NCI-H748 (cell line): ENCODE data around the gene STUB1.
A peak's percentile ranks its signal among the peaks of the same experiment; 100 is the strongest.

Experiments used
- DNase-seq: peaks from one replicate; lab custom pipeline; 2025; ENCODE audit not compliant: unreplicated experiment; lab: John Stamatoyannopoulos, UW

STUB1 gene

GRCh38 chr16:724188-725040 lies 44.2 kb downstream of the STUB1 start:
- no peak for DNase-seq

GRCh38 chr16:725041-725376 lies 44.8 kb downstream of the STUB1 start:
- DNase-seq, result no peak

- DNase-seq, result no peak
These were observed 45.4 kb downstream of the STUB1 start for GRCh38 chr16:725463-726187.

- DNase-seq, result no peak
These were observed 45.9 kb downstream of the STUB1 start for GRCh38 chr16:726188-726437.

- DNase-seq, result peak; percentile 72
These were observed 46.5 kb downstream of the STUB1 start, which contains the start of the genes CCDC78 and HAGHL for GRCh38 chr16:726438-727290. CCDC78 (minus strand) TSS chr16:726443; CDS start chr16:726367, 76 bp downstream. HAGHL (plus strand) TSS chr16:727106; CDS start chr16:727510, 404 bp downstream.

DNA sequence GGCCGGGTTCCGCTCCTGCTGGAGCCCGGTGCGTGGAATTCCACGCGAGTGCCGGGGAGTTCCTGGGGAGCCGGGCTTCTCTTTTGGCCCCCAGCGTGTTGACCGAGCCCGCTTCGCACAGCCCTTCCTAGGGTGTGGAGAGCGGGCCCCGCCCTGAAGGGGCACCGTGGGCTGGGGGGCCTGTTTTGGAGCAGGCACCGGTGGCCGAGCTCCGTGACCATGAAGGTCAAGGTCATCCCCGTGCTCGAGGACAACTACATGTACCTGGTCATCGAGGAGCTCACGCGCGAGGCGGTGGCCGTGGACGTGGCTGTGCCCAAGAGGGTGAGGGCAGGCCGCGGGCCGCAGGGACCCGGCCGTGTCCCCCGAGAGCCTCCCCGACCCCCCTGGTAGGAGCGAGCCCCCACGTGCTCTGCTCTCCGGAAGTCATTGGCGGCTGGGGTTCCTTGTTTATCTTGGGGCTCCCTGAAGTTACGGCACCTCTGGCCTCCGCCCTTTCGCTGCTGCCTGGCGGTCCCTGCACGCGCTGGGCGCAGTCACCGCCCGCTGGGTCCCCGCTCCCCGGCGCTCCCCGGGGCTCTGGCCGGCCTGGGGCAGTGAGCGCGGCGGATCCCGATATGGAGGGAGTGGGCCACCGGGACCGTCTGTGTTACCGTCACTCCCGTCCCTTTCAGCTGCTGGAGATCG lies 47.2 kb downstream of the STUB1 start:
- no peak for DNase-seq

GRCh38 chr16:728131-728889 lies 48.1 kb downstream of the STUB1 start:
- DNase-seq, result peak; percentile 81

- DNase-seq, result no peak
These were observed 48.9 kb downstream of the STUB1 start for GRCh38 chr16:728890-729744.

- DNase-seq, result no peak
These were observed 49.8 kb downstream of the STUB1 start for GRCh38 chr16:729768-730665.

DNA sequence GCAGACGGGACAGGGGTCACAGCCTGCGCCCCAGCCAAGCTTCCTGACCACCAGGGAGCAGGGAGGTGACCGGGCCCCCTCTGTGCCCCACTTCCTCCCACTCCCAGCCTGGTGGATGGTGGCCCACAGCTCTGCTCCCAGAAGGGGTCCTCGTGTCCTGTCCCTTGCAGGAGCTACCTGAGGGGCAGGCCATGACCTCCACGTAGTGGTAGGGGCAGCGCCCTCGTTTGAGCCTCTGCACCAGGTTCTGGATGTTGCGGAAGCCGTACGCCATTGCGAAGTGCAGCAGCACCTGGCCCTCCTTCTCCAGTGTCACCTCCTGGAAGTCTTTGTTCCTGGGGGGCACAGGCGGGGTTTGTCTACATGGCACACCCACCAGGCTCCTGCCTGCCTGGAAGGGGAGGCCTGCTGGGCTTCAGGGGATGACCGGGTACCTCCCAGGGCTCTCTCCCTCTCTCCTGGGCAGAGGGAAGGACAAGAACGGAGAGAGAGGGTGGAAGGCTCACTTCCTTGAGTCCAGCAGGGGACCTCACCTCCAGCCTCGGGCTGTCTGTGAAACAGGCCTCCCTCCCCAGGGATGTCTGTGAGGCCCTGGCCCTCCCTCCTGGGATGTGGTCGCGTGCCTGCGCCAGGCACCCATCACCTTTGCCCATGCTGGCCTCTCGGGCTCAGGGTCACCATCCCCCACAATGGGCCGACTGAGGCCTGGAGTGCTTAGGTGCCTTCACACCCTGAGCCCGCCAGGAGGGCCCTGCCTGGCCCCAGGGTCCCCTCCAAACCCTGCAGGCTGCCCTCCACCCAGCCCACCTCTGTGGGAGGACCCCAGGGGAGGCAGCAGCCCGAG lies 50.7 kb downstream of the STUB1 start:
- DNase-seq, result no peak

DNA sequence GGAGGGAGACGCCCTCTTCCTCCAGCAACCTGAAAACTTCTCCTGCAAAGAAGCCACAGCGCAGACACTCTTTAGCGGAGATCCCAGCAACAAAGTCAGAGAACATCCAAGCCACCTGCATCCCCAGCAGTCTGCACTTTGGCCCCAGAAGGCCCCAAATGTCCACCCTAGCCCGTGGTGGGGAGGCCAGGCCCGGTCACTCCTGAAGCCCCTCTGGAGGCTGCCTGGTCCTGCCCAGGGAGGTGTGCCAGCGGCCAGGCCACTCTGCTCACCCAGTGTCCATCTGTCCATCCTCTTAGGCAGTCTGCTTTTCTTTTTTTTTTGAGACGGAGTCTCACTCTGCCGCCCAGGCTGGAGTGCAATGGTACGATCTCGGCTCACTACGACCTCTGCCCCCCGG lies 52.1 kb downstream of the STUB1 start:
- DNase-seq, result no peak
